B cell (primary cell): ENCODE data around the gene ABHD3. TPM values are rescaled to one million over a fixed set of nuclear protein-coding genes. Genes with fewer than 3 reads are reported as not detected.

Experiments
- ATAC-seq: fragments of 200-7000 bp; cut with Tn5 transposase; one replicate; pipeline ENCODE4 v1.10.0; 2021; ENCODE audit warnings: low read depth, mild to moderate bottlenecking, moderate number of reproducible peaks, moderate library complexity
- CTCF ChIA-PET: fragments of 350-600 bp; sonication (Branson Sonifier 250); formaldehyde crosslinking; loops from one replicate; lab custom pipeline; 2021; ENCODE audit warnings: antibody characterized with exemption, inconsistent platforms; lab: Charles Lee
- POLR2A ChIA-PET: fragments of 350-600 bp; sonication (Branson Sonifier 250); formaldehyde crosslinking; loops from one replicate; lab custom pipeline; 2021; ENCODE audit warnings: antibody characterized with exemption; lab: Charles Lee
- DNase-seq: peaks from one replicate; pipeline ENCODE4 v3.0.0; 2013
- H2AFZ ChIP-seq: 2 replicates; pipeline ENCODE4 v1.6.1; 2012; ENCODE audit warnings: mild to moderate bottlenecking, low read depth, low read length; ENCODE audit not compliant: insufficient read depth, poor library complexity, severe bottlenecking
- H3K27ac ChIP-seq, 2 donors: 1 replicate in 1 of 2; 2 replicates in 1 of 2; pipeline ENCODE4 v1.5.1; 2012 to 2013; ENCODE audit warnings: low read length in 2 of 2, mild to moderate bottlenecking in 2 of 2, moderate library complexity in 1 of 2
- H3K27me3 ChIP-seq, 4 experiments: fragments of 200-600 bp in 1 of 4; sonication (generic) in 1 of 4; replicated peaks in 1 of 4; 1 replicate in 2 of 4; 2 replicates in 2 of 4; pipeline versions ENCODE4 v1.6.1 to v1.7.0; 2013 to 2016; ENCODE audit warnings: low read length in 3 of 4, mild to moderate bottlenecking in 2 of 4, mixed read lengths in 1 of 4, moderate library complexity in 1 of 4; ENCODE audit not compliant: insufficient read depth in 4 of 4, control insufficient read depth in 3 of 4; ENCODE audit errors: control extremely low read depth in 1 of 4
- H3K36me3 ChIP-seq, 2 experiments: replicated peaks in 1 of 2; 1 replicate in 1 of 2; 2 replicates in 1 of 2; pipeline versions ENCODE4 v1.6.1 to v1.7.1; 2013; ENCODE audit warnings: low read length in 1 of 2; ENCODE audit not compliant: insufficient read depth in 2 of 2, control insufficient read depth in 1 of 2; ENCODE audit errors: control extremely low read depth in 1 of 2, extremely low read depth in 1 of 2
- H3K4me1 ChIP-seq, 2 donors: fragments of 200-600 bp in 1 of 2; sonication (generic) in 1 of 2; 1 replicate in 1 of 2; 2 replicates in 1 of 2; pipeline versions ENCODE4 v1.5.1 to v1.6.1; 2013 to 2017; ENCODE audit warnings: low read length in 2 of 2; ENCODE audit not compliant: control insufficient read depth in 2 of 2, insufficient read depth in 2 of 2
- H3K4me2 ChIP-seq: replicated peaks from 2 replicates; pipeline ENCODE3; 2012; ENCODE audit warnings: mild to moderate bottlenecking, low read depth, low read length; ENCODE audit not compliant: poor library complexity, severe bottlenecking
- H3K4me3 ChIP-seq, 5 experiments: fragments of 200-600 bp in 1 of 5; sonication (generic) in 1 of 5; 1 replicate in 3 of 5; 2 replicates in 2 of 5; pipeline versions ENCODE4 v1.5.1 to v1.7.0; 2011 to 2016; ENCODE audit warnings: low read length in 4 of 5, mild to moderate bottlenecking in 4 of 5, low read depth in 2 of 5, control low read depth in 1 of 5, moderate library complexity in 1 of 5; ENCODE audit not compliant: insufficient read depth in 1 of 5; ENCODE audit errors: control extremely low read depth in 1 of 5, extremely low read depth in 1 of 5
- H3K79me2 ChIP-seq: fragments of 200-600 bp; sonication (generic); one replicate; pipeline ENCODE4 v1.6.0; 2016; ENCODE audit warnings: low read length; ENCODE audit not compliant: control insufficient read depth, insufficient read depth
- H3K9ac ChIP-seq: fragments of 200-600 bp; sonication (generic); 2 replicates; pipeline ENCODE4 v1.6.1; 2017; ENCODE audit warnings: mild to moderate bottlenecking, low read length, moderate library complexity
- H3K9me3 ChIP-seq, 3 donors: one replicate each; pipeline versions ENCODE4 v1.6.1 to v1.7.1; 2013; ENCODE audit warnings: low read length in 2 of 3; ENCODE audit not compliant: control insufficient read depth in 2 of 3, insufficient read depth in 1 of 3; ENCODE audit errors: control extremely low read depth in 1 of 3
- H4K20me1 ChIP-seq: 2 replicates; pipeline ENCODE4 v1.6.0; 2012; ENCODE audit warnings: mild to moderate bottlenecking, low read length; ENCODE audit not compliant: insufficient read depth, control insufficient read depth, poor library complexity, severe bottlenecking
- H3K27ac Mint-ChIP-seq: one replicate; pipeline ENCODE4 v1.8.0; 2021; ENCODE audit warnings: mixed read lengths
- H3K27me3 Mint-ChIP-seq: one replicate; pipeline ENCODE4 v1.8.0; 2021; ENCODE audit warnings: mixed read lengths
- H3K4me1 Mint-ChIP-seq: one replicate; pipeline ENCODE4 v1.8.0; 2021; ENCODE audit warnings: mixed read lengths
- H3K4me3 Mint-ChIP-seq: one replicate; pipeline ENCODE4 v1.8.0; 2021; ENCODE audit warnings: mixed read lengths
- H3K9me3 Mint-ChIP-seq: one replicate; pipeline ENCODE4 v1.8.0; 2022; ENCODE audit warnings: mixed read lengths; ENCODE audit not compliant: insufficient read depth
- CTCF ChIP-seq: fragments of 200-600 bp; IDR thresholded peaks from one replicate; pipeline ENCODE4 v1.8.0; 2022; ENCODE audit warnings: antibody characterized with exemption, mild to moderate bottlenecking
- EZH2 ChIP-seq: IDR thresholded peaks from 2 replicates; pipeline ENCODE4 v1.6.1; 2012; ENCODE audit warnings: borderline replicate concordance, low read depth, mild to moderate bottlenecking, moderate library complexity, low read length; ENCODE audit not compliant: insufficient read depth, poor library complexity, severe bottlenecking
- WGBS: methylation state at CpG from one replicate; pipeline ENCODE4 v1.1.5; 2013; ENCODE audit warnings: missing lambda C conversion rate; ENCODE audit not compliant: insufficient coverage; 5-methylcytosine and 5-hydroxymethylcytosine counted together
- intact Hi-C: fragments of 100-400 bp; cut with micrococcal nuclease; formaldehyde crosslinking; loops from one replicate; pipeline ENCODE4 v1.10.0; 2022
- polyA plus RNA-seq: library from polyadenylated mRNA; depleted of rRNA; stranded (reverse); fragments of >200 nt; gene quantifications from 2 replicates; pipeline ENCODE4 v1.2.3, GENCODE V29; 2012
- total RNA-seq, 2 donors: library from RNA; stranded (reverse); fragments of 120-200 nt in 1 of 2; gene quantifications; 1 replicate in 1 of 2; 2 replicates in 1 of 2; pipeline versions ENCODE4 v1.2.3 to v1.2.4, GENCODE V29; 2013 to 2022

The ABHD3 gene
- total and polyA plus RNA-seq, 2 donors (not counting 1 experiment from before 2014, with no cell fraction given): 24.7 to 27.6 TPM

- ChIA-PET CTCF (no interaction called here), POLR2A (interaction anchor here (0.8 kb wide), 1 partner anchor 36 kb away, joined by 3 read pairs; no protein-coding TSS in a partner anchor)
- no peak overlapping the region for H3K9ac ChIP-seq
- no peaks in the 10 kb centered on the region for H4K20me1 ChIP-seq
- no peak overlapping the region for H3K4me3 ChIP-seq
- no peaks in the 10 kb centered on the region for H3K9me3 Mint-ChIP-seq
- H3K27ac ChIP-seq: no peak overlapping the region
- no peak overlapping the region for H3K27ac Mint-ChIP-seq
- H3K4me3 Mint-ChIP-seq: no peak overlapping the region
- intact Hi-C loops: no loop called here
- ATAC-seq (no peak), DNase-seq (no peak)
- TF ChIP-seq EZH2 (no peak), CTCF (no peak)
- H3K27me3 Mint-ChIP-seq: no peaks in the 10 kb centered on the region
- H3K4me2 ChIP-seq: no peak overlapping the region
- peaks cover 20% of the 10 kb centered on the region for H3K4me1 Mint-ChIP-seq
- no peak overlapping the region for H2AFZ ChIP-seq
- H3K79me2 ChIP-seq: peaks cover 17% of the 10 kb centered on the region
- peaks cover 5 to 7% of the 10 kb centered on the region in 2 experiments for H3K36me3 ChIP-seq
- no peaks in the 10 kb centered on the region for H3K9me3 ChIP-seq
- no peaks in the 10 kb centered on the region for H3K27me3 ChIP-seq
- peaks cover 10 to 11% of the 10 kb centered on the region in 2 donors for H3K4me1 ChIP-seq
- 95% methylated on average over 27 of the region's 28 CpGs for WGBS
Measured at GRCh38 chr18:21706386-21706865, 1.9 kb upstream of the ABHD3 start.

- peaks cover 30% of the 10 kb centered on the region for H3K79me2 ChIP-seq
- H3K27me3 ChIP-seq: no peaks in the 10 kb centered on the region
- ChIA-PET POLR2A (interaction anchor here (0.6 to 1.9 kb wide), 4 partner anchors 37 to 160 kb away, joined by 3 to 11 read pairs (median 8); partner anchors contain the start of genes ESCO1 and MIB1), CTCF (interaction anchor here (1.4 to 2.5 kb wide), 2 partner anchors 17 to 102 kb away, joined by 4 to 12 read pairs; partner anchors contain the start of gene ESCO1)
- H3K4me3 ChIP-seq: peak overlapping the region; percentile 66 to 87 (median 69)
- Mint-ChIP-seq H3K27ac (peak overlapping the region; percentile 95), H3K27me3 (no peaks in the 10 kb centered on the region), H3K4me3 (peak overlapping the region; percentile 98), H3K9me3 (no peaks in the 10 kb centered on the region), H3K4me1 (peaks cover 25% of the 10 kb centered on the region)
- under 1% methylated on average over 16 of the region's 17 CpGs for WGBS
- H4K20me1 ChIP-seq: no peaks in the 10 kb centered on the region
- H3K36me3 ChIP-seq: peaks cover 8 to 17% of the 10 kb centered on the region in 2 experiments
- H3K9me3 ChIP-seq: no peaks in the 10 kb centered on the region
- peak overlapping the region; percentile 81 for H2AFZ ChIP-seq
- ATAC-seq (no peak), DNase-seq (no peak)
- intact Hi-C loops: loop anchor here (1.0 kb wide), 2 partner anchors 21 to 91 kb away; partner anchors contain the start of gene SNRPD1
- H3K4me2 ChIP-seq: peak overlapping the region; percentile 81
- TF ChIP-seq CTCF (no peak), EZH2 (no peak)
- H3K9ac ChIP-seq: peak overlapping the region; percentile 84
- H3K27ac ChIP-seq: peak overlapping the region; percentile 82 to 92
- H3K4me1 ChIP-seq: peaks cover 10 to 11% of the 10 kb centered on the region in 2 donors
Measured at GRCh38 chr18:21703241-21703820, 1.2 kb downstream of the ABHD3 start.
